GM12864 (cell line): ENCODE measurements around the gene COQ10A.

Source experiments
- DNase-seq: peaks from one replicate; pipeline ENCODE4 v3.0.0-alpha.2; 2011; ENCODE audit warnings: low read depth
- H3K4me3 ChIP-seq: 2 replicates; pipeline ENCODE4 v1.5.1; 2011; ENCODE audit warnings: mild to moderate bottlenecking, low read depth, low read length, control low read depth
- CTCF ChIP-seq: IDR thresholded peaks from 2 replicates; pipeline ENCODE4 v1.5.1; 2011; ENCODE audit warnings: low read depth, mild to moderate bottlenecking, moderate library complexity, low read length, control low read depth, inconsistent platforms; ENCODE audit errors: missing control alignments

COQ10A gene

GRCh38 chr12:56231184-56231582 is 35.6 kb upstream of the COQ10A start:
- no peak for DNase-seq
- no peak overlapping the region for H3K4me3 ChIP-seq
- no peak for TF ChIP-seq CTCF

GRCh38 chr12:56234746-56235436 is 31.9 kb upstream of the COQ10A start:
- TF ChIP-seq CTCF: no peak
- no peak overlapping the region for H3K4me3 ChIP-seq
- no peak for DNase-seq

- no peak for DNase-seq
- no peak overlapping the region for H3K4me3 ChIP-seq
- TF ChIP-seq CTCF: no peak
Observed at GRCh38 chr12:56236091-56236490, 30.7 kb upstream of the COQ10A start.

GRCh38 chr12:56236985-56237384 is 29.8 kb upstream of the COQ10A start:
- no peak for DNase-seq
- no peak for TF ChIP-seq CTCF
- no peak overlapping the region for H3K4me3 ChIP-seq

- DNase-seq: no peak
Observed at GRCh38 chr12:56237552-56237951, 29.2 kb upstream of the COQ10A start.

GRCh38 chr12:56241424-56242303 is 25.1 kb upstream of the COQ10A start:
- TF ChIP-seq CTCF: no peak
- no peak for DNase-seq
- no peak overlapping the region for H3K4me3 ChIP-seq

More at GRCh38 chr12:56237552-56237951, 29.2 kb upstream of the COQ10A start:
- no peak for TF ChIP-seq CTCF
- no peak overlapping the region for H3K4me3 ChIP-seq
